HEK293 (cell line): ENCODE data around the gene NID2.

Experiments
- CTCF ChIA-PET: fragments of 350-600 bp; formaldehyde crosslinking; extraction: SDS; loops from one replicate; lab custom pipeline; 2021; ENCODE audit warnings: antibody characterized with exemption; lab: Yijun Ruan, JAX
- POLR2A ChIA-PET: fragments of 300-600 bp; formaldehyde crosslinking; extraction: SDS; loops from one replicate; lab custom pipeline; 2020; ENCODE audit warnings: antibody characterized with exemption, inconsistent platforms; lab: Yijun Ruan, JAX
- H3K27ac ChIP-seq: fragments of 200-500 bp; sonication (Bioruptor generic); 2 replicates; pipeline ENCODE4 v1.5.1; 2014; ENCODE audit warnings: low read depth, low read length, control low read depth, inconsistent platforms; ENCODE audit errors: extremely low read depth
- H3K36me3 ChIP-seq, 2 experiments: fragments of 200-500 bp in 1 of 2; sonication (Bioruptor generic) in 1 of 2; 1 replicate in 1 of 2; 2 replicates in 1 of 2; pipeline ENCODE4 v1.5.1; 2014 to 2017; ENCODE audit warnings: inconsistent platforms in 2 of 2, low read length in 2 of 2; ENCODE audit not compliant: control insufficient read depth in 2 of 2, insufficient read depth in 1 of 2
- H3K4me1 ChIP-seq: fragments of 200-500 bp; sonication (Bioruptor generic); 2 replicates; pipeline ENCODE4 v1.5.1; 2014; ENCODE audit warnings: mild to moderate bottlenecking, low read length, inconsistent platforms; ENCODE audit not compliant: control insufficient read depth, insufficient read depth
- H3K4me3 ChIP-seq: 2 replicates; pipeline ENCODE4 v1.5.1; 2011; ENCODE audit warnings: low read depth, mild to moderate bottlenecking, control low read depth, low read length, moderate library complexity
- H3K9me3 ChIP-seq: fragments of 200-500 bp; sonication (Bioruptor generic); 2 replicates; pipeline ENCODE4 v1.5.1; 2014; ENCODE audit warnings: low read depth, low read length, inconsistent platforms; ENCODE audit not compliant: control insufficient read depth, insufficient read depth
- GLI2 ChIP-seq: fragments of 450-650 bp; formaldehyde crosslinking; IDR thresholded peaks from 2 replicates; pipeline ENCODE4; 2017; ENCODE audit warnings: missing biosample characterization, missing genetic modification characterization, low read depth, borderline replicate concordance
- KLF1 ChIP-seq: fragments of 450-650 bp; formaldehyde crosslinking; IDR thresholded peaks from 2 replicates; pipeline ENCODE4 v1.5.1; 2016; ENCODE audit warnings: missing biosample characterization, missing genetic modification characterization
- MZF1 ChIP-seq: fragments of 450-650 bp; formaldehyde crosslinking; IDR thresholded peaks from 2 replicates; pipeline ENCODE4 v1.5.1; 2017; ENCODE audit warnings: missing biosample characterization, missing genetic modification characterization, borderline replicate concordance
- PBX3 ChIP-seq: sonication (generic); formaldehyde crosslinking; IDR thresholded peaks from 2 replicates; pipeline ENCODE4 v1.8.1; 2022; ENCODE audit warnings: mild to moderate bottlenecking, moderate library complexity, missing genetic modification reagents
- SALL2 ChIP-seq: fragments of 450-650 bp; formaldehyde crosslinking; IDR thresholded peaks from 2 replicates; pipeline ENCODE4 v1.5.0; 2017; ENCODE audit warnings: missing biosample characterization, mild to moderate bottlenecking, missing genetic modification characterization, borderline replicate concordance
- SCRT1 ChIP-seq: fragments of 450-650 bp; formaldehyde crosslinking; IDR thresholded peaks from 2 replicates; pipeline ENCODE4 v1.5.1; 2016; ENCODE audit warnings: missing biosample characterization, missing genetic modification characterization, borderline replicate concordance
- SP2 ChIP-seq: fragments of 450-650 bp; formaldehyde crosslinking; IDR thresholded peaks from 2 replicates; pipeline ENCODE4 v1.5.1; 2016; ENCODE audit warnings: missing biosample characterization, missing genetic modification characterization
- SP3 ChIP-seq: fragments of 450-650 bp; formaldehyde crosslinking; IDR thresholded peaks from 2 replicates; pipeline ENCODE4 v1.5.1; 2016; ENCODE audit warnings: missing biosample characterization, missing genetic modification characterization
- YY1 ChIP-seq: fragments of 450-650 bp; formaldehyde crosslinking; IDR thresholded peaks from 2 replicates; pipeline ENCODE4 v1.5.1; 2018; ENCODE audit warnings: missing biosample characterization, missing genetic modification characterization
- ZBTB21 ChIP-seq: fragments of 450-650 bp; formaldehyde crosslinking; IDR thresholded peaks from 2 replicates; pipeline ENCODE4 v1.5.1; 2017; ENCODE audit warnings: missing biosample characterization, missing genetic modification characterization
- ZBTB48 ChIP-seq: fragments of 450-650 bp; formaldehyde crosslinking; IDR thresholded peaks from 2 replicates; pipeline ENCODE4 v1.5.1; 2016; ENCODE audit warnings: missing biosample characterization, missing genetic modification characterization
- ZFP3 ChIP-seq: fragments of 450-650 bp; formaldehyde crosslinking; IDR thresholded peaks from 2 replicates; pipeline ENCODE4 v1.5.1; 2016; ENCODE audit warnings: low read depth, missing biosample characterization, missing genetic modification characterization
- ZNF10 ChIP-seq: fragments of 450-650 bp; formaldehyde crosslinking; IDR thresholded peaks from 2 replicates; pipeline ENCODE4 v1.5.1; 2017; ENCODE audit warnings: missing biosample characterization, missing genetic modification characterization
- ZNF112 ChIP-seq: fragments of 450-650 bp; formaldehyde crosslinking; IDR thresholded peaks from 2 replicates; pipeline ENCODE4 v1.5.0; 2017; ENCODE audit warnings: missing biosample characterization, missing genetic modification characterization
- ZNF114 ChIP-seq: fragments of 450-650 bp; formaldehyde crosslinking; IDR thresholded peaks from 2 replicates; pipeline ENCODE4 v1.5.0; 2017; ENCODE audit warnings: missing biosample characterization, missing genetic modification characterization
- ZNF146 ChIP-seq: fragments of 450-650 bp; formaldehyde crosslinking; IDR thresholded peaks from 2 replicates; pipeline ENCODE4 v1.5.1; 2016; ENCODE audit warnings: missing biosample characterization, missing genetic modification characterization
- ZNF16 ChIP-seq: fragments of 450-650 bp; formaldehyde crosslinking; IDR thresholded peaks from 2 replicates; pipeline ENCODE4 v1.5.1; 2016; ENCODE audit warnings: low read depth, missing biosample characterization, missing genetic modification characterization
- ZNF175 ChIP-seq: fragments of 450-650 bp; formaldehyde crosslinking; IDR thresholded peaks from 2 replicates; pipeline ENCODE4 v1.5.1; 2016; ENCODE audit warnings: missing biosample characterization, missing genetic modification characterization
- ZNF2 ChIP-seq: fragments of 450-650 bp; formaldehyde crosslinking; IDR thresholded peaks from 2 replicates; pipeline ENCODE4 v1.5.1; 2016; ENCODE audit warnings: missing biosample characterization, missing genetic modification characterization
- ZNF239 ChIP-seq: fragments of 450-650 bp; formaldehyde crosslinking; IDR thresholded peaks from 2 replicates; pipeline ENCODE4 v1.5.1; 2016; ENCODE audit warnings: missing biosample characterization, missing genetic modification characterization
- ZNF26 ChIP-seq: fragments of 450-650 bp; formaldehyde crosslinking; IDR thresholded peaks from 2 replicates; pipeline ENCODE4 v1.5.1; 2016; ENCODE audit warnings: missing biosample characterization, missing genetic modification characterization
- ZNF266 ChIP-seq: fragments of 450-650 bp; formaldehyde crosslinking; IDR thresholded peaks from 2 replicates; pipeline ENCODE4 v1.5.1; 2016; ENCODE audit warnings: missing biosample characterization, missing genetic modification characterization, low read depth
- ZNF292 ChIP-seq: fragments of 450-650 bp; formaldehyde crosslinking; IDR thresholded peaks from 2 replicates; pipeline ENCODE4 v1.5.1; 2016; ENCODE audit warnings: low read depth, missing biosample characterization, missing genetic modification characterization, borderline replicate concordance
- ZNF366 ChIP-seq: fragments of 450-650 bp; formaldehyde crosslinking; conservative IDR thresholded peaks from 2 replicates; pipeline ENCODE4 v1.5.1; 2016; ENCODE audit warnings: missing biosample characterization, missing genetic modification characterization
- ZNF449 ChIP-seq: fragments of 450-650 bp; formaldehyde crosslinking; IDR thresholded peaks from 2 replicates; pipeline ENCODE4 v1.5.1; 2017; ENCODE audit warnings: missing biosample characterization, mild to moderate bottlenecking, missing genetic modification characterization, moderate library complexity
- ZNF501 ChIP-seq: fragments of 450-650 bp; formaldehyde crosslinking; IDR thresholded peaks from 2 replicates; pipeline ENCODE4 v1.5.1; 2016; ENCODE audit warnings: missing biosample characterization, missing genetic modification characterization
- ZNF707 ChIP-seq: fragments of 450-650 bp; formaldehyde crosslinking; IDR thresholded peaks from 2 replicates; pipeline ENCODE4 v1.5.1; 2016; ENCODE audit warnings: missing biosample characterization, missing genetic modification characterization
- ZNF791 ChIP-seq: fragments of 450-650 bp; formaldehyde crosslinking; IDR thresholded peaks from 2 replicates; pipeline ENCODE4 v1.5.1; 2016; ENCODE audit warnings: missing biosample characterization, missing genetic modification characterization
- ZNF837 ChIP-seq: fragments of 450-650 bp; formaldehyde crosslinking; IDR thresholded peaks from 2 replicates; pipeline ENCODE4 v1.5.1; 2016; ENCODE audit warnings: missing biosample characterization, missing genetic modification characterization
- ZSCAN23 ChIP-seq: fragments of 450-650 bp; formaldehyde crosslinking; IDR thresholded peaks from 2 replicates; pipeline ENCODE4 v1.5.1; 2016; ENCODE audit warnings: missing biosample characterization, missing genetic modification characterization
- TF ChIP-seq, protein P1 (sequence below): fragments of 450-650 bp; formaldehyde crosslinking; IDR thresholded peaks from 2 replicates; pipeline ENCODE4 v1.5.1; 2016; ENCODE audit warnings: missing biosample characterization, missing genetic modification characterization

The NID2 gene

GRCh38 chr14:52061890-52062289 lies 7.0 kb downstream of the NID2 start:
- H3K4me3 ChIP-seq = no peak overlapping the region
- H3K27ac ChIP-seq = no peak overlapping the region
- no peak for TF ChIP-seq ZNF266 (tag by site-specific recombination)
- no peak for TF ChIP-seq ZNF10 (tag by site-specific recombination)
- no peak for TF ChIP-seq SP2 (tag by site-specific recombination)
- no peak for TF ChIP-seq ZNF791 (tag by site-specific recombination)
- no peak for TF ChIP-seq ZBTB21
- TF ChIP-seq ZBTB48 (tag by site-specific recombination) = no peak
- no peak for TF ChIP-seq ZSCAN23 (tag by site-specific recombination)
- TF ChIP-seq, protein P1, sequence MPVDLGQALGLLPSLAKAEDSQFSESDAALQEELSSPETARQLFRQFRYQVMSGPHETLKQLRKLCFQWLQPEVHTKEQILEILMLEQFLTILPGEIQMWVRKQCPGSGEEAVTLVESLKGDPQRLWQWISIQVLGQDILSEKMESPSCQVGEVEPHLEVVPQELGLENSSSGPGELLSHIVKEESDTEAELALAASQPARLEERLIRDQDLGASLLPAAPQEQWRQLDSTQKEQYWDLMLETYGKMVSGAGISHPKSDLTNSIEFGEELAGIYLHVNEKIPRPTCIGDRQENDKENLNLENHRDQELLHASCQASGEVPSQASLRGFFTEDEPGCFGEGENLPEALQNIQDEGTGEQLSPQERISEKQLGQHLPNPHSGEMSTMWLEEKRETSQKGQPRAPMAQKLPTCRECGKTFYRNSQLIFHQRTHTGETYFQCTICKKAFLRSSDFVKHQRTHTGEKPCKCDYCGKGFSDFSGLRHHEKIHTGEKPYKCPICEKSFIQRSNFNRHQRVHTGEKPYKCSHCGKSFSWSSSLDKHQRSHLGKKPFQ (tag by site-specific recombination) = no peak
- TF ChIP-seq ZNF175 (tag by site-specific recombination) = no peak
- no peak for TF ChIP-seq ZNF239
- TF ChIP-seq KLF1 (tag by site-specific recombination) = no peak
- no peak for TF ChIP-seq ZNF707 (tag by site-specific recombination)
- TF ChIP-seq SALL2 (tag by site-specific recombination) = no peak
- TF ChIP-seq ZFP3 (tag by site-specific recombination) = no peak
- TF ChIP-seq ZNF112 (tag by site-specific recombination) = no peak
- TF ChIP-seq ZNF26 (tag by site-specific recombination) = no peak
- no peak for TF ChIP-seq GLI2 (tag by site-specific recombination)
- no peak for TF ChIP-seq ZNF366 (tag by site-specific recombination)
- H3K4me1 ChIP-seq = no peaks in the 10 kb centered on the region
- ChIA-PET POLR2A (no interaction called here), CTCF (no interaction called here)
- H3K9me3 ChIP-seq = no peaks in the 10 kb centered on the region
- H3K36me3 ChIP-seq = no peaks in the 10 kb centered on the region

GRCh38 chr14:52061390-52061789 lies 7.5 kb downstream of the NID2 start:
- no peak for TF ChIP-seq ZNF837 (tag by site-specific recombination)
- TF ChIP-seq MZF1 (tag by site-specific recombination) = no peak
- TF ChIP-seq PBX3 (CRISPR knock-in tag) = no peak
- no peak for TF ChIP-seq SP3 (tag by site-specific recombination)
- no peak for TF ChIP-seq ZNF146 (tag by site-specific recombination)
- TF ChIP-seq ZNF366 (tag by site-specific recombination) = no peak
- TF ChIP-seq SP2 (tag by site-specific recombination) = no peak
- no peak for TF ChIP-seq ZNF501
- TF ChIP-seq ZNF449 (tag by site-specific recombination) = no peak
- TF ChIP-seq ZNF292 (tag by site-specific recombination) = no peak
- TF ChIP-seq ZNF114 (tag by site-specific recombination) = no peak
- TF ChIP-seq YY1 (tag by site-specific recombination) = no peak
- TF ChIP-seq SCRT1 (tag by site-specific recombination) = no peak
- TF ChIP-seq ZNF2 (tag by site-specific recombination) = no peak
- TF ChIP-seq ZNF16 (tag by site-specific recombination) = no peak
- H3K36me3 ChIP-seq = no peaks in the 10 kb centered on the region
- no peaks in the 10 kb centered on the region for H3K9me3 ChIP-seq
- H3K4me1 ChIP-seq = no peaks in the 10 kb centered on the region
- POLR2A ChIA-PET = no interaction called here
- no peak overlapping the region for H3K4me3 ChIP-seq
- H3K27ac ChIP-seq = no peak overlapping the region
- CTCF ChIA-PET = no interaction called here
